K562 treated with DMSO at 1 percent for 12 hours (cell line): ENCODE data around the gene SORT1. TPM values are rescaled to one million over a fixed set of nuclear protein-coding genes. Genes with fewer than 3 reads are reported as not detected.

Experiments used
- total RNA-seq: library from RNA; unstranded; fragments of 300-600 nt; gene quantifications from 2 replicates; pipeline ENCODE4 v1.2.3, GENCODE V29; 2022; ENCODE audit not compliant: insufficient read depth

Gene SORT1
- total RNA-seq, result 25.4 and 88.2 TPM in 2 replicates

DNA sequence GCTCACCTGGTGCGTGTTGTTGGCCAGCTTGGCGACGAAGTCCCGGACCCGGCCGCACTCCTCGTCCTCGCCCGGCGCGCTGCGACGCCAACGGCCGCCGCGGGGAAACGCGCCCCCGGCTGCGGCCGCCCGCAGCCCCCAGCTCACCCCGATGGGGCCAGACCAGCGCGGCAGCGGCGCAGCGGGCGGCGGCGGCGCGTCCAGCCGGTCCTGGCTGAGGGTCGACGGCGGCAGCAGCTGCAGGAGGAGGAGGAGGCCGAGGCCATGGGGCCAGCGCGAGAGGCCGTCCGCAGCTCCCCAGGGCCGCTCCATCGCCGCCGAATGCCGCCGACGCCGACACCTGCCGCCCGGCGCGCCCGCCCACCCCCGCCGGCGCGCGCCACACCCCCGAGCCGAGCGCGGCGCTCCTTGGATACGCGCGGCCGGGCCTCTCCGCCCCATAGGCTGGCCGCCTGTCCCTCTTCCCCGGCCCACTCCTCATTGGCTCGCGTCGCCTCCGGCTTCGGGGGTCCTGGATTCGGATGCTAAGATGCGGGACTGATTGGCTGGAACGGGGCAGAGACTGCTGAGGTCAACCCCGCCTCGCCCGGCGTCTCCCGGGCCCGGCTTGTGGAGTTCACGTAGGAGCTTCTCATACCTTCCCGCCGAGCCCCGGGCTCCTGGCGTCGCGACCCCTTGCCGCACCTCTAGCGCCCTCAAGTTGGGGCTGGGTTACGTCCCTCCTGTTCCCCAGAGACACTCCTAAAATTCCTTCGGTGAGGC lies at the start of gene SORT1:
Gene SORT1, minus strand, starts transcription at position 338 of the 762 bp plus-strand sequence. Its CDS starts 26 bp downstream, at position 312.

DNA sequence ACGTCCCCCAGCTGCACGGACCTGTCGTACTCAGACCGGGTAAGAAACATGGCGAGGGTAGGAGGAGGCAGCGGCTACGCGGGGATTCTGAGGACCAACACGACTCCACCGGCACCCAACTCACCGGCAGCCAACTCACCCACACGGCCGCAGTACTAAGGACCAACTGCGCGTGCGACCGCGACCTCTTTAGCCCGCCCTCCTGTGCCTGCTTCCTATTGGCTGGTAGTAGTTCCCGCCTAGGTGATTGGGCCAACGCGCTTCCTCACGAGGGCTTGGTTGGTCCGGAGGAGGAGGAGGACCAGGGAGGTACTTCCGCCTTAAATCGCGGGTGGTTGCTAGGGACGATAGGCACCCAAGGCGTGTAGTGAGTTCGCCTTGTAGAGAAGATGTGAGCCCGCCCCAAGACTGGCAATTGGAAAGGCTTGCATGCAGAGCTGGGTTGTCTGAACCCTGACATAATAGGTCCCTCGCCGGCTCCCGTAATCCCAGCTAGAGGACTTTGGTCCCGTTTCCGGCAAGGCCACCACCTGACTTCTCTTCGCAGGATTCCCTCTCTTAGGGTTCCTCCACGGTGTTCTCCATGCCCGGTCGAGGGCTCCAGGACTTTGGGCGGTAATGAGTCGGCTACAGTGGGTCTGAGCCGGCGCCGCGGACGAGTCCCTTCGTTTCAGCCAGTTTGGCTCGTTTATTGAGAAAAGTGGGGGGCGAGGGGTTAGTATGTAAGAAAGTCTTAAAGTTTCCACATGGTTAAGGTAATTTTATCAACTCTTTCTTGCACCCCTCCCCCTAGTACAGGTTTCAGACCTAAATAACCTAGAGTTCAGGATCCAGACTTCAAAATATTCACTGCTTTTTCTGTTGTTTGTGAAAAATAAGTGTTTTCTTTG lies 28.8 kb upstream of the SORT1 start, which contains the start of gene PSMA5:
Gene PSMA5, minus strand, starts transcription at position 168 of the 890 bp plus-strand sequence. Its CDS starts 118 bp downstream, at position 50.

DNA sequence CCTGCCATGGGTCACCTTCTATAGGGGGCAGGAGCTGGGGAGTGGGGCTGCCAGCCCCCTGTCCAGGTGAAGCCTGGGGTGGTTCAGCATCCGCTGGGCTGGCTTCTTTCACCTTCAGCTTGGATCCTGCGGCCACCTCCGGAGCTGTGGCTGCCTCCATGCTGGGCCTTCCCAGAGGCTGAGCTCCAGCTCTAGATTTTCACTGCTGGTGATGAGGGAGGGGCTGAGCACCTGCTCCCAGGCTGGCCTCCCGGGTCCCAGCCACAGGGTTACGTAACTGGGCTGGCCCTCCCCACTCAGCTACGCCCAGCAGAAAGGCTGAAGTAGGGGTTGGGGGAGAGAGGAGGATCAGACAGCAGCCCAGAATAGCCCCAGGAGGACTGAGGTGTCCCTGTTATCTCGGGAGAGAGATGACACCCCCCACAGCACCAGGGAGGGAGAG lies 90.9 kb downstream of the SORT1 start, which contains the start of gene MYBPHL:
Gene MYBPHL, minus strand, starts transcription at position 180 of the 442 bp plus-strand sequence. Its CDS starts 20 bp downstream, at position 160.

DNA sequence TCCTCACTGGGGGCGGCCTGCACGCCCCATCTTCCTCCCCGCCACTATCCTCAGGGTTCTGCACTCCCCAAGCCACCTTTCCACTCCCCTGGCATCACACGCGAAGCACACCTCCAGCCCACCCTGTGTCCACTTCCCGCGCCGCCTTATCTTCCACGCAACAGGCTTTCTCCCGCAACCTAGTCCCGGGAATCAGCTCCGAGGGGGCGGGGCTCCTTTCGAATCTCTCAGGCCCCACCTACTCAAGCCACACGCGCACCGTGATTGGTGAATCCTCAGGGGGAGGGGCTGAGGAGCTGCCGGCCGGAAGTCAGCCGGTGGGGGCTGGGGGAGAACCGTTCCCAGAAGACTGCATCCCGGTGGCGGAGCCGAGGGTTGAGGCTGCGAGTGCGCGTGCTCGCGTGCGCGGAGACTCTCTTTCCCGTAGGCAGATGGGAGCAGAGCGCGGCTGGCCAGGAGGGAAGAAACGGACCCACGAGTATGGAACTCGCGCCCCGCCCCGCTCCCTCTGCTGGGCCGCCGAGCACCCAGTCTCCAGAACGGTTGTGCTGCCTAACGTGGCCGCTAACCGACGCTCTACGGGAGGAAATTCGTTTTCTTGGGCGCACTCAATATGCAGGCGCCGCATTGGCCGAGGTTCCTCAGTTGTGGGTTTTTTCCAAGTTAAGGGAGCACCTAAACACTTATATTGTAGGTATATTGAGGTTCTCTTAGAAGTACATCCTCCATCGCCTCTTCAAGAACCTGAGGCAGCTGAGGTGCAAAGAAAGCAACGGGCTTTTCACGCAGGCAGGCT lies 114.6 kb downstream of the SORT1 start, which contains the start of gene PSRC1:
Gene PSRC1, minus strand, starts transcription at position 194 of the 796 bp plus-strand sequence.

Other genes starting within 250 kb of the SORT1 start
- gene SARS1, start 184.0 kb downstream of the SORT1 start, total RNA-seq, result 556 and 670 TPM in 2 replicates
- 4.5 and 24.3 TPM in 2 replicates for gene CELSR2, start 148.4 kb downstream of the SORT1 start, total RNA-seq
- gene PSRC1, start 114.8 kb downstream of the SORT1 start, total RNA-seq, result 55.5 and 66.6 TPM in 2 replicates
- not detected in 2 replicates for gene MYBPHL, start 90.9 kb downstream of the SORT1 start, total RNA-seq
- gene PSMA5, start 28.5 kb upstream of the SORT1 start, total RNA-seq, result 117 and 150 TPM in 2 replicates
- gene SYPL2, start 68.6 kb upstream of the SORT1 start, total RNA-seq, result not detected in 2 replicates
- 7.8 and 9.2 TPM in 2 replicates for gene ATXN7L2, start 86.0 kb upstream of the SORT1 start, total RNA-seq
- 5.1 and 13.1 TPM in 2 replicates for gene CYB561D1, start 96.2 kb upstream of the SORT1 start, total RNA-seq
- gene AMIGO1, start 111.8 kb upstream of the SORT1 start, total RNA-seq, result 0.19 and 1.7 TPM in 2 replicates
- not detected in 2 replicates for gene GPR61, start 142.0 kb upstream of the SORT1 start, total RNA-seq
- gene GNAI3, start 150.7 kb upstream of the SORT1 start, total RNA-seq, result 3.7 and 7.7 TPM in 2 replicates
- not detected in 2 replicates for gene GNAT2, start 221.7 kb upstream of the SORT1 start, total RNA-seq
- gene AMPD2, start 221.9 kb upstream of the SORT1 start, total RNA-seq, result 29.3 and 54.4 TPM in 2 replicates